Measurements from ENCODE around the gene PIAS3.

DNA sequence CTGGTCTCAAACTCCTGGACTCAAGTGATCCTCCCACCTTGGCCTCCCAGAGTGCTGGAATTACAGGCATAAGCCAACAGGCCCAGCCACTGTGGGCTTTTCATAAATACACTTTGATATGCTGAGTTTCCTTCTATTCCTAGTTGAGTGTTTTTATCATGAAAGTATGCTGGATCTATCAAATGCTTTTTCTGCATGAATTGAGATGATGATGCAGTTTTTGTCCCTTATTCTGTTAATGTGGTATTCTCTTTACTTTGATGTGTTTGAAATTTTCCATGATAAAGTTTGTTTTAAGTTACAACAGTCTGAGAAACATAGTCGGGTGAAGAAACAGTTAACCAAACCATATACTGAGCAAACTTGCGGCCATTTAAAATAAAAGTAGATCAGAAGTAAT is 59.1 kb downstream of the PIAS3 start:
- no peak for TF ChIP-seq CTCF (IDR thresholded peaks at IDR 0.05; ENCODE audit: poor library complexity, severe bottlenecking)
- no peak for TF ChIP-seq REST (IDR thresholded peaks at IDR 0.05; ENCODE audit: borderline replicate concordance)

Data from neural cell (in vitro differentiated cells).